HEK293 (cell line): ENCODE data around the gene LEF1.

Experiments used
- CTCF ChIA-PET: fragments of 350-600 bp; formaldehyde crosslinking; extraction: SDS; loops from one replicate; lab custom pipeline; 2021; ENCODE audit warnings: antibody characterized with exemption; lab: Yijun Ruan, JAX
- POLR2A ChIA-PET: fragments of 300-600 bp; formaldehyde crosslinking; extraction: SDS; loops from one replicate; lab custom pipeline; 2020; ENCODE audit warnings: antibody characterized with exemption, inconsistent platforms; lab: Yijun Ruan, JAX
- H3K27ac ChIP-seq: fragments of 200-500 bp; sonication (Bioruptor generic); 2 replicates; pipeline ENCODE4 v1.5.1; 2014; ENCODE audit warnings: low read depth, low read length, control low read depth, inconsistent platforms; ENCODE audit errors: extremely low read depth
- H3K36me3 ChIP-seq, 2 experiments: fragments of 200-500 bp in 1 of 2; sonication (Bioruptor generic) in 1 of 2; 1 replicate in 1 of 2; 2 replicates in 1 of 2; pipeline ENCODE4 v1.5.1; 2014 to 2017; ENCODE audit warnings: inconsistent platforms in 2 of 2, low read length in 2 of 2; ENCODE audit not compliant: control insufficient read depth in 2 of 2, insufficient read depth in 1 of 2
- H3K4me1 ChIP-seq: fragments of 200-500 bp; sonication (Bioruptor generic); 2 replicates; pipeline ENCODE4 v1.5.1; 2014; ENCODE audit warnings: mild to moderate bottlenecking, low read length, inconsistent platforms; ENCODE audit not compliant: control insufficient read depth, insufficient read depth
- H3K4me3 ChIP-seq: 2 replicates; pipeline ENCODE4 v1.5.1; 2011; ENCODE audit warnings: low read depth, mild to moderate bottlenecking, control low read depth, low read length, moderate library complexity
- H3K9me3 ChIP-seq: fragments of 200-500 bp; sonication (Bioruptor generic); 2 replicates; pipeline ENCODE4 v1.5.1; 2014; ENCODE audit warnings: low read depth, low read length, inconsistent platforms; ENCODE audit not compliant: control insufficient read depth, insufficient read depth
- KLF8 ChIP-seq: fragments of 450-650 bp; formaldehyde crosslinking; IDR thresholded peaks from 2 replicates; pipeline ENCODE4 v1.5.1; 2016; ENCODE audit warnings: missing biosample characterization, missing genetic modification characterization
- MEIS1 ChIP-seq: sonication (generic); formaldehyde crosslinking; IDR thresholded peaks from 2 replicates; pipeline ENCODE4 v1.8.1; 2022; ENCODE audit warnings: missing genetic modification reagents, mild to moderate bottlenecking, borderline replicate concordance
- YY1 ChIP-seq: fragments of 450-650 bp; formaldehyde crosslinking; IDR thresholded peaks from 2 replicates; pipeline ENCODE4 v1.5.1; 2018; ENCODE audit warnings: missing biosample characterization, missing genetic modification characterization
- ZBTB48 ChIP-seq: fragments of 450-650 bp; formaldehyde crosslinking; IDR thresholded peaks from 2 replicates; pipeline ENCODE4 v1.5.1; 2016; ENCODE audit warnings: missing biosample characterization, missing genetic modification characterization
- ZFP41 ChIP-seq: fragments of 450-650 bp; formaldehyde crosslinking; IDR thresholded peaks from 2 replicates; pipeline ENCODE4 v1.5.1; 2016; ENCODE audit warnings: missing biosample characterization, missing genetic modification characterization, borderline replicate concordance
- ZNF19 ChIP-seq: fragments of 450-650 bp; formaldehyde crosslinking; IDR thresholded peaks from 2 replicates; pipeline ENCODE4; 2016; ENCODE audit warnings: missing biosample characterization, missing genetic modification characterization, low read depth
- ZNF274 ChIP-seq, 2 experiments: fragments of 200-500 bp in 1 of 2; fragments of 450-650 bp in 1 of 2; sonication (Bioruptor generic) in 1 of 2; formaldehyde crosslinking in 1 of 2; IDR thresholded peaks; 2 replicates each; pipeline versions ENCODE4 v1.5.1 to v1.6.1; 2014 to 2016; ENCODE audit warnings: borderline replicate concordance in 1 of 2, inconsistent platforms in 1 of 2, low read length in 1 of 2, missing biosample characterization in 1 of 2, missing genetic modification characterization in 1 of 2
- ZNF548 ChIP-seq: fragments of 450-650 bp; formaldehyde crosslinking; IDR thresholded peaks from 2 replicates; pipeline ENCODE4 v1.5.1; 2016; ENCODE audit warnings: missing biosample characterization, missing genetic modification characterization
- ZNF670 ChIP-seq: fragments of 450-650 bp; formaldehyde crosslinking; IDR thresholded peaks from 2 replicates; pipeline ENCODE4 v1.5.1; 2016; ENCODE audit warnings: missing biosample characterization, missing genetic modification characterization, low read depth
- ZNF677 ChIP-seq: fragments of 450-650 bp; IDR thresholded peaks from 2 replicates; pipeline ENCODE4 v1.5.0; 2018; ENCODE audit warnings: missing biosample characterization, mild to moderate bottlenecking, missing genetic modification characterization, moderate library complexity
- ZNF707 ChIP-seq: fragments of 450-650 bp; formaldehyde crosslinking; IDR thresholded peaks from 2 replicates; pipeline ENCODE4 v1.5.1; 2016; ENCODE audit warnings: missing biosample characterization, missing genetic modification characterization
- ZNF776 ChIP-seq: fragments of 450-650 bp; formaldehyde crosslinking; IDR thresholded peaks from 2 replicates; pipeline ENCODE4 v1.5.0; 2017; ENCODE audit warnings: missing biosample characterization, missing genetic modification characterization, borderline replicate concordance
- ZNF837 ChIP-seq: fragments of 450-650 bp; formaldehyde crosslinking; IDR thresholded peaks from 2 replicates; pipeline ENCODE4 v1.5.1; 2016; ENCODE audit warnings: missing biosample characterization, missing genetic modification characterization
- ZSCAN30 ChIP-seq: fragments of 450-650 bp; IDR thresholded peaks from 2 replicates; pipeline ENCODE4 v1.5.1; 2018; ENCODE audit warnings: missing biosample characterization, mild to moderate bottlenecking, missing genetic modification characterization, moderate library complexity
- TF ChIP-seq, protein P1 (sequence below): fragments of 450-650 bp; formaldehyde crosslinking; IDR thresholded peaks from 2 replicates; pipeline ENCODE4; 2016; ENCODE audit warnings: missing biosample characterization, missing genetic modification characterization
- TF ChIP-seq, protein P2 (sequence below): fragments of 450-650 bp; formaldehyde crosslinking; IDR thresholded peaks from 2 replicates; pipeline ENCODE4 v1.5.1; 2016; ENCODE audit warnings: missing biosample characterization, missing genetic modification characterization
- TF ChIP-seq, protein P3 (sequence below): fragments of 450-650 bp; formaldehyde crosslinking; IDR thresholded peaks from 2 replicates; pipeline ENCODE4 v1.5.1; 2017; ENCODE audit warnings: missing biosample characterization, missing genetic modification characterization
- TF ChIP-seq, protein P4 (sequence below): fragments of 450-650 bp; formaldehyde crosslinking; IDR thresholded peaks from 2 replicates; pipeline ENCODE4 v1.5.1; 2016; ENCODE audit warnings: missing biosample characterization, missing genetic modification characterization
- TF ChIP-seq, protein P5 (sequence below): sonication (generic); formaldehyde crosslinking; IDR thresholded peaks from 2 replicates; pipeline ENCODE4 v1.8.1; 2022; ENCODE audit warnings: mild to moderate bottlenecking, moderate library complexity, missing genetic modification reagents

Gene LEF1

DNA sequence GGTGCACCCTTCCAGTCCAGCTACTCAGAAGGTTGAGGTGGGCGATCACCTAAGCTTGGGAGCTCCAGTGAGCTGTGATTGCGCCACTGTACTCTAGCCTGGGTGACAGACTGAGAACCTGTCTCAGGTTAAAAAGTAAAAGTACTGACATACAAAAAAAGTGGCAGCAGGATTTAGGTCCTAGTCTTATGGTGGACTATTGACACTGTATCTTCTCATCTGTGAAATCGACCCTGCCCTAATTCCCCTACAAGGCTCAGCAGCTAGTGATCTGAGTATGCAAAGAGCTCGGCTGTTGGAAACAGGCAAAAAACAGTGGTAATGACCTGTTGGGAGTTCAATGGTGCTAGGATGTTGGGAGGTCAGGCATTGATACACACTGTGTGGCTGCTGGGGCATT lies 57.0 kb downstream of the LEF1 start:
- Histone ChIP-seq H3K4me3 (no peak overlapping the region), H3K36me3 (no peaks in the 10 kb centered on the region), H3K4me1 (no peaks in the 10 kb centered on the region; the same call in 1 of the 2 replicates), H3K27ac (no peak overlapping the region), H3K9me3 (no peaks in the 10 kb centered on the region)
- CTCF ChIA-PET: interaction anchor here (0.7 kb wide), 2 partner anchors 52 to 339 kb away, joined by 3 to 4 read pairs; no protein-coding TSS in a partner anchor
- TF ChIP-seq ZNF776 (tag by site-specific recombination): no peak
- TF ChIP-seq ZNF677: no peak
- TF ChIP-seq, protein P1, sequence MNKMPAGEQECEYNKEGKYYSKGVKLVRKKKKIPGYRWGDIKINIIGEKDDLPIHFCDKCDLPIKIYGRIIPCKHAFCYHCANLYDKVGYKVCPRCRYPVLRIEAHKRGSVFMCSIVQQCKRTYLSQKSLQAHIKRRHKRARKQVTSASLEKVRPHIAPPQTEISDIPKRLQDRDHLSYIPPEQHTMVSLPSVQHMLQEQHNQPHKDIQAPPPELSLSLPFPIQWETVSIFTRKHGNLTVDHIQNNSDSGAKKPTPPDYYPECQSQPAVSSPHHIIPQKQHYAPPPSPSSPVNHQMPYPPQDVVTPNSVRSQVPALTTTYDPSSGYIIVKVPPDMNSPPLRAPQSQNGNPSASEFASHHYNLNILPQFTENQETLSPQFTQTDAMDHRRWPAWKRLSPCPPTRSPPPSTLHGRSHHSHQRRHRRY (tag by site-specific recombination): no peak
- TF ChIP-seq ZBTB48: no peak
- POLR2A ChIA-PET: no interaction called here

DNA sequence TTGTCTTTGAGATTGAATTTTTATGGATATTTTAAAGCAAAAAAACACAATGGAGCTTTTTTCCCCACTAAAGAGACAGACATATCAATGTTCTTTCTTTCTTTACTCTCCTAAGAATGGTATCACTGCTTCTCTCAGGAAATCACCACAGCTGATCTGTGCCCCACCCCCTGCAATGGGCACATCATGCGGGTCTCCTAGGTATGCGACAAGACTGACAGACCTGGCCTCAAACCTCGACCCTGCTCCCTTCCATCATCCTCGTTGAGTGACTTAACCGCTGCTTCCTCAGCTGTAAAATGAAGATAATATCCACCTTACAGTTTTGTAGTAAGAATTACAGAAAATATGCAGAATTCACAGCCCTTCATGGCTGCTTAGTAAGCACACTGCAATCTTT lies 58.3 kb downstream of the LEF1 start:
- Histone ChIP-seq H3K4me1 (no peaks in the 10 kb centered on the region), H3K9me3 (no peaks in the 10 kb centered on the region), H3K36me3 (no peaks in the 10 kb centered on the region), H3K27ac (no peak overlapping the region), H3K4me3 (no peak overlapping the region)
- TF ChIP-seq, protein P2, sequence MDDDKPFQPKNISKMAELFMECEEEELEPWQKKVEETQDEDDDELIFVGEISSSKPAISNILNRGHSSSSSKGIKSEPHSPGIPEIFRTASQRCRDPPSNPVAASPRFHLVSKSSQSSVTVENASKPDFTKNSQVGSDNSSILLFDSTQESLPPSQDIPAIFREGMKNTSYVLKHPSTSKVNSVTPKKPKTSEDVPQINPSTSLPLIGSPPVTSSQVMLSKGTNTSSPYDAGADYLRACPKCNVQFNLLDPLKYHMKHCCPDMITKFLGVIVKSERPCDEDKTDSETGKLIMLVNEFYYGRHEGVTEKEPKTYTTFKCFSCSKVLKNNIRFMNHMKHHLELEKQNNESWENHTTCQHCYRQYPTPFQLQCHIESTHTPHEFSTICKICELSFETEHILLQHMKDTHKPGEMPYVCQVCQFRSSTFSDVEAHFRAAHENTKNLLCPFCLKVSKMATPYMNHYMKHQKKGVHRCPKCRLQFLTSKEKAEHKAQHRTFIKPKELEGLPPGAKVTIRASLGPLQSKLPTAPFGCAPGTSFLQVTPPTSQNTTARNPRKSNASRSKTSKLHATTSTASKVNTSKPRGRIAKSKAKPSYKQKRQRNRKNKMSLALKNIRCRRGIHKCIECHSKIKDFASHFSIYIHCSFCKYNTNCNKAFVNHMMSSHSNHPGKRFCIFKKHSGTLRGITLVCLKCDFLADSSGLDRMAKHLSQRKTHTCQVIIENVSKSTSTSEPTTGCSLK (tag by site-specific recombination): no peak
- TF ChIP-seq, protein P3, sequence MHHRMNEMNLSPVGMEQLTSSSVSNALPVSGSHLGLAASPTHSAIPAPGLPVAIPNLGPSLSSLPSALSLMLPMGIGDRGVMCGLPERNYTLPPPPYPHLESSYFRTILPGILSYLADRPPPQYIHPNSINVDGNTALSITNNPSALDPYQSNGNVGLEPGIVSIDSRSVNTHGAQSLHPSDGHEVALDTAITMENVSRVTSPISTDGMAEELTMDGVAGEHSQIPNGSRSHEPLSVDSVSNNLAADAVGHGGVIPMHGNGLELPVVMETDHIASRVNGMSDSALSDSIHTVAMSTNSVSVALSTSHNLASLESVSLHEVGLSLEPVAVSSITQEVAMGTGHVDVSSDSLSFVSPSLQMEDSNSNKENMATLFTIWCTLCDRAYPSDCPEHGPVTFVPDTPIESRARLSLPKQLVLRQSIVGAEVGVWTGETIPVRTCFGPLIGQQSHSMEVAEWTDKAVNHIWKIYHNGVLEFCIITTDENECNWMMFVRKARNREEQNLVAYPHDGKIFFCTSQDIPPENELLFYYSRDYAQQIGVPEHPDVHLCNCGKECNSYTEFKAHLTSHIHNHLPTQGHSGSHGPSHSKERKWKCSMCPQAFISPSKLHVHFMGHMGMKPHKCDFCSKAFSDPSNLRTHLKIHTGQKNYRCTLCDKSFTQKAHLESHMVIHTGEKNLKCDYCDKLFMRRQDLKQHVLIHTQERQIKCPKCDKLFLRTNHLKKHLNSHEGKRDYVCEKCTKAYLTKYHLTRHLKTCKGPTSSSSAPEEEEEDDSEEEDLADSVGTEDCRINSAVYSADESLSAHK (tag by site-specific recombination): no peak
- TF ChIP-seq ZNF707 (tag by site-specific recombination) (no peak), KLF8 (tag by site-specific recombination) (no peak), ZNF274 (IDR thresholded peaks at IDR 0.05; ENCODE audit: low read length) (no peak), ZNF274 (tag by site-specific recombination; IDR thresholded peaks at IDR 0.05; ENCODE audit: borderline replicate concordance) (no peak), ZNF670 (tag by site-specific recombination) (no peak), ZFP41 (tag by site-specific recombination) (no peak), YY1 (tag by site-specific recombination) (no peak), ZNF548 (tag by site-specific recombination) (no peak), ZSCAN30 (tag by site-specific recombination) (no peak), ZNF837 (tag by site-specific recombination) (no peak), MEIS1 (CRISPR knock-in tag) (no peak), ZNF19 (tag by site-specific recombination) (no peak)
- TF ChIP-seq, protein P4, sequence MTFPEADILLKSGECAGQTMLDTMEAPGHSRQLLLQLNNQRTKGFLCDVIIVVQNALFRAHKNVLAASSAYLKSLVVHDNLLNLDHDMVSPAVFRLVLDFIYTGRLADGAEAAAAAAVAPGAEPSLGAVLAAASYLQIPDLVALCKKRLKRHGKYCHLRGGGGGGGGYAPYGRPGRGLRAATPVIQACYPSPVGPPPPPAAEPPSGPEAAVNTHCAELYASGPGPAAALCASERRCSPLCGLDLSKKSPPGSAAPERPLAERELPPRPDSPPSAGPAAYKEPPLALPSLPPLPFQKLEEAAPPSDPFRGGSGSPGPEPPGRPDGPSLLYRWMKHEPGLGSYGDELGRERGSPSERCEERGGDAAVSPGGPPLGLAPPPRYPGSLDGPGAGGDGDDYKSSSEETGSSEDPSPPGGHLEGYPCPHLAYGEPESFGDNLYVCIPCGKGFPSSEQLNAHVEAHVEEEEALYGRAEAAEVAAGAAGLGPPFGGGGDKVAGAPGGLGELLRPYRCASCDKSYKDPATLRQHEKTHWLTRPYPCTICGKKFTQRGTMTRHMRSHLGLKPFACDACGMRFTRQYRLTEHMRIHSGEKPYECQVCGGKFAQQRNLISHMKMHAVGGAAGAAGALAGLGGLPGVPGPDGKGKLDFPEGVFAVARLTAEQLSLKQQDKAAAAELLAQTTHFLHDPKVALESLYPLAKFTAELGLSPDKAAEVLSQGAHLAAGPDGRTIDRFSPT (tag by site-specific recombination): no peak
- TF ChIP-seq, protein P5, sequence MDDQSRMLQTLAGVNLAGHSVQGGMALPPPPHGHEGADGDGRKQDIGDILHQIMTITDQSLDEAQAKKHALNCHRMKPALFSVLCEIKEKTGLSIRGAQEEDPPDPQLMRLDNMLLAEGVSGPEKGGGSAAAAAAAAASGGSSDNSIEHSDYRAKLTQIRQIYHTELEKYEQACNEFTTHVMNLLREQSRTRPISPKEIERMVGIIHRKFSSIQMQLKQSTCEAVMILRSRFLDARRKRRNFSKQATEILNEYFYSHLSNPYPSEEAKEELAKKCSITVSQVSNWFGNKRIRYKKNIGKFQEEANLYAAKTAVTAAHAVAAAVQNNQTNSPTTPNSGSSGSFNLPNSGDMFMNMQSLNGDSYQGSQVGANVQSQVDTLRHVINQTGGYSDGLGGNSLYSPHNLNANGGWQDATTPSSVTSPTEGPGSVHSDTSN: no peak
- POLR2A ChIA-PET: no interaction called here
- CTCF ChIA-PET: no interaction called here
